ENCODE measurements around the gene XRCC3.

Gene XRCC3

DNA sequence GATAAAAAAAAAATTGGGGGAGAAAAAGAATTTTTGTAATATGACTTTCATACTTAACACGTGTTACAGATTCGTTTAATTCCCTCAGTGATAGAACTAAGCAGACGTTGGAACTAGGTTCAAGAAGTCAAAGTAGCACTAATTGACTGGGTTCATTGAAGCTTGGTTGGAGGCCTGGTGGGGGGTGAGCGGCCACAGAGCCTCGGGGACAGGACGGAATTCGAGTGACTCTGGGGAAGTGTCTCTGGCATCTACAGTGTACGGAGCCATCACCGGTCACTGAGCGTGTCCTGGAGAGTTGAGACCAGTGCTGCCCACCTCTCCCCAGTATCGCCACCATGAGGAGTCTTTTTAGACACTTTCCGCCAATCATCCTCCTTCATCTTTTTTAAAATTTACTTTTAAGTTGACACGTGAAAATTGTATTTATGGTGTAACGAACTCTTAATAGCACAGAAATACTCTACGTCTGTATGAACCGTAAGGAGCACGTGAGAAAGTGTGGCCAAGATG is 1.7 kb upstream of the XRCC3 start:
- Histone ChIP-seq H3K27me3 (ENCODE audit: low read length) (no peaks in the 10 kb centered on the region), H3K9me2 (replicated peaks; ENCODE audit: insufficient read depth, low read length) (no peaks in the 10 kb centered on the region), H3K36me3 (ENCODE audit: low read length) (no peaks in the 10 kb centered on the region), H3F3A (ENCODE audit: insufficient read depth) (0 out of 2 replicates have a peak, but pooled peaks cover 6% of the 10 kb centered on the region), H2AFZ (ENCODE audit: low read depth, low read length, severe bottlenecking) (no peak overlapping the region), H3K79me2 (ENCODE audit: insufficient read depth, low read length) (peaks cover 83% of the 10 kb centered on the region), H3K4me3 (ENCODE audit: insufficient read depth, low read length, poor library complexity, severe bottlenecking) (peak overlapping the region; percentile 84), H3K9me3 (ENCODE audit: insufficient read depth, low read length) (no peaks in the 10 kb centered on the region), H3K9ac (ENCODE audit: low read length) (peak overlapping the region; percentile 77), H3K4me2 (ENCODE audit: low read depth, low read length, poor library complexity, severe bottlenecking) (peak overlapping the region; percentile 81), H4K20me1 (ENCODE audit: low read depth, low read length) (no peaks in the 10 kb centered on the region), H3K27ac (ENCODE audit: low read depth, low read length) (peak overlapping the region; percentile 4)
- TF ChIP-seq, protein P1, sequence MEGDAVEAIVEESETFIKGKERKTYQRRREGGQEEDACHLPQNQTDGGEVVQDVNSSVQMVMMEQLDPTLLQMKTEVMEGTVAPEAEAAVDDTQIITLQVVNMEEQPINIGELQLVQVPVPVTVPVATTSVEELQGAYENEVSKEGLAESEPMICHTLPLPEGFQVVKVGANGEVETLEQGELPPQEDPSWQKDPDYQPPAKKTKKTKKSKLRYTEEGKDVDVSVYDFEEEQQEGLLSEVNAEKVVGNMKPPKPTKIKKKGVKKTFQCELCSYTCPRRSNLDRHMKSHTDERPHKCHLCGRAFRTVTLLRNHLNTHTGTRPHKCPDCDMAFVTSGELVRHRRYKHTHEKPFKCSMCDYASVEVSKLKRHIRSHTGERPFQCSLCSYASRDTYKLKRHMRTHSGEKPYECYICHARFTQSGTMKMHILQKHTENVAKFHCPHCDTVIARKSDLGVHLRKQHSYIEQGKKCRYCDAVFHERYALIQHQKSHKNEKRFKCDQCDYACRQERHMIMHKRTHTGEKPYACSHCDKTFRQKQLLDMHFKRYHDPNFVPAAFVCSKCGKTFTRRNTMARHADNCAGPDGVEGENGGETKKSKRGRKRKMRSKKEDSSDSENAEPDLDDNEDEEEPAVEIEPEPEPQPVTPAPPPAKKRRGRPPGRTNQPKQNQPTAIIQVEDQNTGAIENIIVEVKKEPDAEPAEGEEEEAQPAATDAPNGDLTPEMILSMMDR (IDR thresholded peaks at IDR 0.05; ENCODE audit: insufficient read depth, low read length, poor library complexity, severe bottlenecking): no peak
- TF ChIP-seq EZH2phosphoT487 (conservative IDR thresholded peaks at IDR 0.05; ENCODE audit: low read length): no peak

DNA sequence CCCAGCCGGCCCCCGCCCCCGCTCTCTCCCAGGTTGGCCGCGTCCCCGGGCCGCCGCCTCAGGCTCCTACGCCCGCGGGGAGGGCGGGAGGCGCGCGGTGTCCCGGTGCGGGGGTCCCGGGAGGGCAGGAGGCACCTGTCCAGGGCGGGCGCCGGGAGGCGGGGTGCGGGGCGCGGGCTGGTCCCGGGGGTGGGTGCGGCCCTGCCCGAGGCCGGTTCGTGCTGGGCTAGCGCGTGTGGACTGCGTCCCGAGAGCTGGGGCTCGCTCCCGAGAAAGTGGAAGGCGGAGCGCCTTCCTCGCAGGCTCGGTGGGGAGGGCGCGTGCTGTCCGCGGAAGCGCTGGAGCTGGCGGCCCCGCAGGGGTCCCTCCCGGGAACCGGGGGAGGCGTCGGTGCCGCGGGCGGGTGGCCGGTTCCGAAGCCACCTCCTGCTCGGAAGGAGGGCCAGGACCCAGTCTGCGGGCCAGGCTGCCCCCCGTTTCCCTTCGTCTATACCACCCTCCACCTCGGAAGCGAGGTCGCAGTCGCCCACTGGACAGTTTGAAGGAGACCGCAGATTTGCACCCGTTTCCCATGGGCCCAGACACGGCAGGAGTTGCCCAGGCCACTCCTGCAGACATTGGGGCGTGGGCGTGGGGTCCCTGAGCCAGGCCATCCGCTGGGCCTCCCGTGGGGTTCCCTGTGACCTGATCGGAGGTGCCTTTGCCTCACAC is 995 bp upstream of the XRCC3 start:
- H4K20me1 ChIP-seq (ENCODE audit: low read depth, low read length): no peaks in the 10 kb centered on the region
- TF ChIP-seq EZH2phosphoT487 (conservative IDR thresholded peaks at IDR 0.05; ENCODE audit: low read length): no peak
- TF ChIP-seq, protein P1 (IDR thresholded peaks at IDR 0.05; ENCODE audit: insufficient read depth, low read length, poor library complexity, severe bottlenecking): no peak
- H3K36me3 ChIP-seq (ENCODE audit: low read length): no peaks in the 10 kb centered on the region
- peak overlapping the region; percentile 15 for H3K27ac ChIP-seq (ENCODE audit: low read depth, low read length)
- no peaks in the 10 kb centered on the region for H3K27me3 ChIP-seq (ENCODE audit: low read length)
- peak overlapping the region; percentile 84 for H3K4me3 ChIP-seq (ENCODE audit: insufficient read depth, low read length, poor library complexity, severe bottlenecking)
- 0 out of 2 replicates have a peak, but pooled peaks cover 6% of the 10 kb centered on the region for H3F3A ChIP-seq (ENCODE audit: insufficient read depth)
- H3K9ac ChIP-seq (ENCODE audit: low read length): peak overlapping the region; percentile 77
- no peaks in the 10 kb centered on the region for H3K9me2 ChIP-seq (replicated peaks; ENCODE audit: insufficient read depth, low read length)
- H3K4me2 ChIP-seq (ENCODE audit: low read depth, low read length, poor library complexity, severe bottlenecking): peak overlapping the region; percentile 81
- no peak overlapping the region for H2AFZ ChIP-seq (ENCODE audit: low read depth, low read length, severe bottlenecking)
- H3K9me3 ChIP-seq (ENCODE audit: insufficient read depth, low read length): no peaks in the 10 kb centered on the region
- H3K79me2 ChIP-seq (ENCODE audit: insufficient read depth, low read length): peaks cover 76% of the 10 kb centered on the region

DNA sequence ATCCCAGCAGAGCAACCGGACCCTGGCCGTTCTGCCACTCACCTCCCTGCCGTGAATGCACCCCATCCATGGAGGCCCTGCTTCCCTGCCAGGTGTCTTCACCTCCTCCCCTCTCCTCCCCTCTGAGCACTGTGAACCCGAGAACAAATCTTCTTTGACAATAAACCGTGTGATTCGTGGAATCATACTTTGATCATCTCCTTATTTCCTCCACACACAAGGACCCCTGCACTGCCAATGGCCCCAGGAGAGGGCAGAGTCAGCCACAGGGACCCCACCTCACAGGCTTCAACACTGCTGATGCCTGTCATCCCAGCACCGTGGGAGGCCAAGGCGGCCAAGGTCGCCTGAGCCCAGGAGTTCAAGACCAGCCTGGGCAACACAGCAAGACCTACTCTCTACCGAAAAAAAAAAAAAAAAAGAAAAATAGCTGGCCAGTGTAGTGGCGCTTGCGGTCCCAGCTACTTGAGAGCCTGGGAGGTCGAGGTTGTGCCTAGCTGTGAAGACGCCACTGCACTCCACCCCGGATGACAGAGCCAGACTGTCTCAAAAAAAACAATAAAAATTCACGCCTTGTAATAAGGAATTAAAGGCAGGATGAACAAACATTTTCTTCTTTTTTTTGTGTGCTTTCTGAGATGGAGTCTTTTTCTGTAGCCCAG is 1.1 kb downstream of the XRCC3 start:
- Histone ChIP-seq H2AFZ (ENCODE audit: low read depth, low read length, severe bottlenecking) (no peak overlapping the region), H3F3A (ENCODE audit: insufficient read depth) (0 out of 2 replicates have a peak, but pooled peaks cover 6% of the 10 kb centered on the region), H3K27me3 (ENCODE audit: low read length) (no peaks in the 10 kb centered on the region), H3K9me2 (replicated peaks; ENCODE audit: insufficient read depth, low read length) (no peaks in the 10 kb centered on the region), H4K20me1 (ENCODE audit: low read depth, low read length) (no peaks in the 10 kb centered on the region), H3K27ac (ENCODE audit: low read depth, low read length) (peak overlapping the region; percentile 69), H3K79me2 (ENCODE audit: insufficient read depth, low read length) (peaks cover 56% of the 10 kb centered on the region), H3K4me3 (ENCODE audit: insufficient read depth, low read length, poor library complexity, severe bottlenecking) (peak overlapping the region; percentile 72), H3K9ac (ENCODE audit: low read length) (peak overlapping the region; percentile 97), H3K4me2 (ENCODE audit: low read depth, low read length, poor library complexity, severe bottlenecking) (peak overlapping the region; percentile 99), H3K36me3 (ENCODE audit: low read length) (no peaks in the 10 kb centered on the region), H3K9me3 (ENCODE audit: insufficient read depth, low read length) (no peaks in the 10 kb centered on the region)
- TF ChIP-seq, protein P1 (IDR thresholded peaks at IDR 0.05; ENCODE audit: insufficient read depth, low read length, poor library complexity, severe bottlenecking): no peak
- TF ChIP-seq EZH2phosphoT487 (conservative IDR thresholded peaks at IDR 0.05; ENCODE audit: low read length): no peak

Data from SU-DHL-6 (cell line).